ENCODE measurements around the gene CA10.

DNA sequence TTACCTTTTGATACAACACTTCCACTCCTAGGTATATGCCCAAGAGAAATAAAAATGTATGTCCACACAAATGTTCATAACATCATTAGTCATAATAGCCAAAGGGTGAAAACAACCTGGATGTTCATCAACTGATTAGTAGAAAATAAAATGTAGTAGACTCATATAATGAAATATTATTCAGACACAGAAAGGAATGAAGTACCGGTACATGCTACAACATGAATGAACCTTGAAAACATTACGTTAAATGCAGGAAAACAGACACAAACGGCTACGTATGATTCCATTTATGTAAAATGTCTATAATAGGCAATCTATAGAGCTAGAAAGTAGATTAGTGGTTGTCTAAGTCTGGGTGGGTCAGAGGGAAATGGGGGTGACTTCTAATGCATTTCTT, 358.5 kb downstream of the CA10 start:
- TF ChIP-seq, protein P1, sequence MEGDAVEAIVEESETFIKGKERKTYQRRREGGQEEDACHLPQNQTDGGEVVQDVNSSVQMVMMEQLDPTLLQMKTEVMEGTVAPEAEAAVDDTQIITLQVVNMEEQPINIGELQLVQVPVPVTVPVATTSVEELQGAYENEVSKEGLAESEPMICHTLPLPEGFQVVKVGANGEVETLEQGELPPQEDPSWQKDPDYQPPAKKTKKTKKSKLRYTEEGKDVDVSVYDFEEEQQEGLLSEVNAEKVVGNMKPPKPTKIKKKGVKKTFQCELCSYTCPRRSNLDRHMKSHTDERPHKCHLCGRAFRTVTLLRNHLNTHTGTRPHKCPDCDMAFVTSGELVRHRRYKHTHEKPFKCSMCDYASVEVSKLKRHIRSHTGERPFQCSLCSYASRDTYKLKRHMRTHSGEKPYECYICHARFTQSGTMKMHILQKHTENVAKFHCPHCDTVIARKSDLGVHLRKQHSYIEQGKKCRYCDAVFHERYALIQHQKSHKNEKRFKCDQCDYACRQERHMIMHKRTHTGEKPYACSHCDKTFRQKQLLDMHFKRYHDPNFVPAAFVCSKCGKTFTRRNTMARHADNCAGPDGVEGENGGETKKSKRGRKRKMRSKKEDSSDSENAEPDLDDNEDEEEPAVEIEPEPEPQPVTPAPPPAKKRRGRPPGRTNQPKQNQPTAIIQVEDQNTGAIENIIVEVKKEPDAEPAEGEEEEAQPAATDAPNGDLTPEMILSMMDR (IDR thresholded peaks at IDR 0.05; ENCODE audit: poor library complexity): no peak
- TF ChIP-seq EZH2 (IDR thresholded peaks at IDR 0.05; ENCODE audit: borderline replicate concordance) (no peak), EZH2phosphoT487 (IDR thresholded peaks at IDR 0.05; ENCODE audit: low read depth, severe bottlenecking, unreplicated experiment) (no peak)
